Measurements from ENCODE around the gene TSPAN10.
A peak's percentile ranks its signal among the peaks of the same experiment; 100 is the strongest.
"Not testable (repeated sequence)": the region's sequence is repeated elsewhere in the genome, so short reads cannot be mapped to it uniquely, and the experiment has no call there.

The TSPAN10 gene

GRCh38 chr17:81665205-81666091 lies 28.5 kb downstream of the TSPAN10 start:
- DNase-seq = no peak

DNA sequence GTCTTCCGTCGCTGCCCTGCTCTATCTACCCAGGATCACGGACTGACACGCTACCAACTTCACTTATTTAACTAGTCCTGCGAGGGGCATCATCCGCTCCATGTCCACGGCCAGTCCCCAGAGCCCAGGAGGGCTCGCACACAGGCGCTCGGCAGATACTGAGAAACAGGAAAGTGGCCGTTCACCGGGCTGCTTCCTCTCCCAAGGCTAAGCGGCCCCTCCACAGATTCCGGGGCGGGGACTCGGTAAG lies 29.0 kb downstream of the TSPAN10 start:
- DNase-seq = no peak

GRCh38 chr17:81666342-81667191 lies 29.6 kb downstream of the TSPAN10 start, which contains the start of the genes CCDC137 and OXLD1:
CCDC137 (plus strand) TSS chr17:81666737; CDS start chr17:81666767, 30 bp downstream.
OXLD1 (minus strand) TSS chr17:81666605; CDS start chr17:81666577, 28 bp downstream.
- peak; percentile 90 for DNase-seq

DNA sequence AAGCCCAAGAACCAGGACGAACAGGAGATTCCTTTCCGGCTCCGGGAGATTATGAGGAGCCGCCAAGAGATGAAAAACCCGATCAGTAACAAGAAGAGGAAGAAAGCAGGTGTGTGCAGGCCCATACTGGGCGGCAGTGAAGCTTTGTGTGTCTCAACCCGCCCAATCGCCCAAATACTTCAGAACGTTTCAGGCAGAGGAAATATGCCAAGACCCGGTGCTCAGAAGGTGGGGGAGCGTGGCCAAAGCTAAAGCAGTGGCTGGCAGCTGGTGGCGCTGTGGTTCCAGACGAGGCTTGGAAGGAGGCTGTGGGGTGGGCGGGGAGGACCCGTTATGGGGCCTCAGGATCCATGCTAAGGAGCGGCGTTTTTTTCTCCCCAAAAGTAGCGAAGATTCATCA lies 30.8 kb downstream of the TSPAN10 start:
- DNase-seq = no peak

DNA sequence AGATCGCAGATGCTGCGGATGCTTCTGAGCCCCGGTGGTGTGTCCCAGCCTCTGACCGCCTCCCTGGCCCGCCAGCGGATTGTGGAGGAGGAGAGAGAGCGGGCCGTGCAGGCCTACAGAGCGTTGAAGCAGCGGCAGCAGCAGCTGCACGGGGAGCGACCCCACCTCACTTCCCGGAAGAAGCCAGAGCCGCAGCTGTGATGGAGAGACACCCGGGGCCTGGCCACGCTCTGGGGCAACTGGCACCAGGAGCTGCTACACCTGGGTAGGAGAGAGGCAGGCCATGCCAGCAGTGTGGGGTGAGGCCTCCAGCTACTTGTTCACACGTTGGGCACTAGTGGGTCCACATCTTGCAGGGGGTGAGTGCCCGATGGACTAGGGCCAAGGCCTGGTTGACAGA lies 35.5 kb downstream of the TSPAN10 start:
- DNase-seq = no peak

DNA sequence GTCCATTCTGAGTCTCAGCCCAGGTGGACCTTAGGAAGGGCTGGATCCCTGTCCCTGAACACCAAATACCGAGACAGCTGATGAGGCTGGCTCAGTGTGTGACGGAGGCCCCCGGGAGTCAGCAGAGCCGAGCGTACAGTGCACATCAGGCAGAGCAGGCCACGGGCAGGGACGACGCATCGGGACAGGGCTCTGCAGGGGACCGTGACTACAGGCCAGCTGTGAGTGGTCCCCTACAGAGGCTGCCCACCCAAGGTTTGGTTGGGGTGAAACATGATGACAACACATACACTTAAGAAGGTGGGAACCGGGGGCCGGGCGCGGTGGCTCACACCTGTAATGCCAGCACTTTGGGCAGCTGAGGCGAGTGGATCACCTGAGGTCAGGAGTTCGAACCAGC lies 36.0 kb downstream of the TSPAN10 start:
- DNase-seq = no peak

DNA sequence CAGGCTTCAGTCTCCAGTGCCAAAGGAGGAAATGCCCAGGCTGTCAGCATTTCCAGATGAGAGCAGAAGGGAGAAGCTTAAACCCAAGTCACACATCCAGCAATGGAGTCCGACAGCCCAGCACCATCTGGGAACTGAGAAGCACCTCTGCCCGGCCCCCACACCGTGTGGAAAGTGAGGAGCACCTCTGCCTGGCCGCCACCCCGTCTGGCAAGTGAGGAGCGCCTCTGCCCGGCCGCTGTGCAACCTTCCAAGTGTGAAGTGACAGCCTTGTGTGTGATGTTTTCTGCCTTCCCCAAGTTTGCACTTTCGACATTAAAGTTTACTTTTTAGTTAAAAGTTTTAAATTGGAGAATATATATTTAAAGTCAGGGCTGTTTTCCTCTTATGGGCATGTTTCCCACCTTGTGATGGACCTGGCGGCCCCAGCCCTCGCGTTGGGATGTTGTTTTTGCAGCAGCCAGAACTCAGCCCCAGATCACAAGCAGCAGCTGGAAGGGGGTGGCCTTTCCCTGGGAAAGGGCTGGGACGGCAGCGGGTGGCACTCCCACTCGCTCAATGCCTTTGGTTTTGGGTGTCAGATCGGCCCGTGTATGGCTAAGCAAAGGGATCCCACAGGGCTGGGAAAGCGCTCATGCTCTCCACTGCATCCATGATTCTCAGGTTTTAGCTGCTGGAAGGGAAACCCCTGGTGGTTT lies 36.7 kb downstream of the TSPAN10 start:
- no peak for DNase-seq

DNA sequence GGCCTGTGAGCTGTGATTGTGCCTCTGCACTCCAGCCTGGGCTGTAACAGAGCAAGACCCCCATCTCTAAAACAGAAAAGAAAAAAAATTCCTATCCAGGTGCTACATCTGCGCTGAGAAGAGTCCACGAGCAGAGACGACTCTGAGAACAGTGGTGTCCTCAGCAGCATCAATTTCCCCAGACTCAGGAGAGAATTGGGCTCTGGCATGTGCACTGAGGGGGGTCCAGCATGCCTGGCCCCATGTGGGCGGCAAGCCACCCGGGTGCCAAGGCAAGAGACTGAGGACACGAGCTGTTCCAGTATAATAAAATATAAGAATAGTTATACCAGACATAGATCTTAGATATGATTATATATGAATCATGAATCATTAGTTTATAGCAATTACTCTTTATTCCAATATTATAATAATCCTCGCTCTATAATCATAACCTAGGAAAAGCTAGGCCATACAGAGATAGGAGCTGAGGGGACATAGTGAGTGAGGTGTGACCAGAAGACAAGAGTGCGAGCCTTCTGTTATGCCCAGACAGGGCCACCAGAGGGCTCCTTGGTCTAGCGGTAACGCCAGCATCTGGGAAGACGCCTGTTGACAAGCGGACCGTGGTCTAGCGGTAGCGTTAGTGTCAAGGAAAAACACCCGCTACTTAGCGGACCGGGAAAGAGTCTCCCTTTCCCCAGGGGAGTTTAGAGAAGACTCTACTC lies 38.7 kb downstream of the TSPAN10 start:
- DNase-seq = not testable (repeated sequence)

- no peak for DNase-seq
Measured at GRCh38 chr17:81676906-81677305, 39.9 kb downstream of the TSPAN10 start.

DNA sequence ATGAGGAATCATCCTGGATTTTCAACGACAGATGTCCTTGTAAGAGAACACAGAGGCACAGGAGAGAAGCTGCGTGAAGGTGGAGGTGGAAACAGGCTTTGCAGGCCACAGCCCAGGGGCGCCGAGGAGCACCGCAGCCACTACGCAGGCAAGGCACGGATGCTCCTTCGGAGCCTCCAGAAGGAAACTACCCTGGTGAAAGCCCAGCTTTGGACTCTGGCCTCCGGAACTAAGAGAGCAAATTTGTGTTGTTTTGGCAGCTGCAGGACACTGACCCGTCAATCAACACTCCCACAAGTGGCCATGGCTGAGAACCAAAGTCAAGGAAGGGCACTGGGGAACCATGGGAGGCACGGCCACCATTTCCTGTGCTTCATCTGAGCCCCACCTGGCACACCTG lies 43.2 kb downstream of the TSPAN10 start:
- DNase-seq = no peak

GRCh38 chr17:81681672-81682071 lies 44.7 kb downstream of the TSPAN10 start:
- DNase-seq = peak; percentile 64

DNA sequence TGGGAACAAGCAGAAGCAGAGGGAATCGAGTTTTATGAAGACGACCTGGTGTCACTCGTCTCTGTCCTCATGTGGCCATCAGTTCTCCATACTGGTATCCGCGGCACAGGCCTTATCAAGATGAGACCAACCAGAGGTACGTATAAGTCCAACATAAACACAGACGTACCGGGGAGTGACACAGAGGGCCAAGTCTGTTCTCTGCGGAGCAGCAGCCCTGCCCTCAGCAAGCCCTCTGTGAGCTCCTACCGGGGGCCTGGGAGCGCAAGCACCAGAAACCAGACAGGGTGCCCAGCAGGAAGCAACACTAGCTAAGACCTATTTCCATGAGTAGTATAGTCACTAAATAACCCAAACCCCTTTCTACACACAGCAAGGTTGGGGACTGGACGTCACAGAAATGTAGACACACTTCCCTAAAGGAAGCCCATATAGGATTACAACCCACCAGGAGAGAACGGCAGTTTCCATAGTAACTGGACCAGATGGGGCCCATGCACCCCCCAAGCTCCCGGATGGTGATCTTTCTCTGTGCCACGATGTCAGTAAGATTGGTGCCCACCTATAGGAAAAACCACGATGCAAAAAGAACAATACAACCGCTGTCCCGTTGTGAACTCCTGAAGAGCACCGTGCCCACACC lies 45.7 kb downstream of the TSPAN10 start:
- DNase-seq = no peak

DNA sequence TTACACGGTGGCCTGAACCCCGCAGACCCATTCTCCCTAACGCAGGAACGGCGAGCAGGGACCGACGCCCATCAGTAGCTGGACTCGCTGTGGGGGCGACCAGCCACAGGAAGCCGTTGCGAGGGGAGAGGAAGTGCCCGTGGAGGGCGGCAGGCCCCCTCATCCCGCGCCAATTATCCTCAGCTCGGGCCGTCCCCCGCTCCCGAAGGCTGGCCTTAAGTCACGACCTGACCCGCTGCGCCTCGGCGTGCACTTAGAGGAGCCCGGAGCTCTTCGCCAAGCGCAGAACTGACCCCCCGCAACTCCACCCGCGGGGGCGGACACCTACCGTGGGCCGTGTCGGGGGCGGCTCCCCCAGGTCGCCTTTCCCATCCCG lies 46.2 kb downstream of the TSPAN10 start:
- no peak for DNase-seq

DNA sequence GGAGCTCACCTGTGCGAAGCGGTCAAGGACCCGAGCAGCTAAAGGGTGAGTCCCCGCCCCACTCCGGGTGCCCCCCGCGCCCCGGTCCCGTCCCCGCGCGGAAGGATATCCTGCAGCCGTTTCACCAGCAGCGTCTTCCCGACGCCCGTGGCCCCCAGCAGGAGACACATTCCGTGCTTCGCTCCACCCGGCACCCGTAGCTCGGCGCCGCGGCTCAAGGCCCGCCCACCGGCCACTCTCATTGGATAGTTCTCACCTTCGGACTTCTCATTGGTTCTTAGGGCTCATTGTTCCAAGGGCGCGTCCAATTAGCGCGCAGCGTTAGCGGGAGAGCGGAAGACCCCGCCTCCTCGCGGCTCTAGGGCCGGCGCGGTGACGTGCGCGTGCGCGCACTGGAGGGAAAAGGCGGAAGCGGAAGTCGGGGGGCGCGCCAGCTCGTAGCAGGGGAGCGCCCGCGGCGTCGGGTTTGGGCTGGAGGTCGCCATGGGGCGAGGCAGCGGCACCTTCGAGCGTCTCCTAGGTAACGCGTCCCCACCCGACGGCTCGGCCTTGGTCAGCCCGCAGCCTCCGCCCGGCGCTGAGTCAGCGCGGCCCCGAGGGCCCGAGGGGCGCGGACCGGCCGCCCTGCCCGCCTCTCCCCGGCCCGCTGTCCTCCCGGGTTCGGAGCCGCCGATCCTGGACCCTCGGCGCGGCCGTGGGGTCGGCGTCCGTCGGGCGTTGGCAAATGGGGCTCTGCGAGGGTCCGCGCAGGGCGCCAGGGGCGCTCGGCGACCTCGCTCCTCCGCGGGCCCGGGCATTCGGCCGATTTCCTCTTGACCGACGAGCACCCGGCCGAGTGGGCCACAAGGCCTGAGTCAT lies 46.8 kb downstream of the TSPAN10 start, which contains the start of the genes ARL16 and HGS:
TSS of gene ARL16 (minus strand) at position 214 of the 858 bp plus-strand sequence. CDS start at position 170, 44 bp downstream.
TSS of gene HGS (plus strand) at position 428 of the 858 bp plus-strand sequence. CDS start at position 484, 56 bp downstream.
- DNase-seq = peak; percentile 97

DNA sequence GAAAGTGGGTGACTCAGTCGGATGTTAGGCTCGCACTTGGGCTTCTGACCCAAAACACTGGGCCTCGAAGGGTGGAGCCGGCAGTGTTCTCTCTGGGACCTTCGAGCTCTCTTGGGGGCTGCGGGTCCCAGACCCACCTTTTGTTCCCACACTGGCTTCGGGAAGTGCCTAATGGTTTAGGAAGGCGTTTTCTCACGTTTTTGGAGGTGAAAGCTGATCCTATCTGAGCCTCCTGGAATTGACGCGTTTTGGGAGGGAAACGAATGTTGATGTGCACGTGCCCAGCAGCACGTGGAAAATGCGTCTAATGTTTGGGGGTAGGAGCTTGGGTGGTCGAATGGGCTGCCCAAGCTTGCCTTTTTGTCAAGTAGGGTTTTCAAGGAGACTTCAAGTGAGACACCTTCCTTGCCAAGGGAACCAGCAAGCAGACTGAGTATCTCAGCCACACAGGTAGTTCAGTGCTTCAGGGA lies 47.5 kb downstream of the TSPAN10 start:
- no peak for DNase-seq

GRCh38 chr17:81685108-81685507 lies 48.1 kb downstream of the TSPAN10 start:
- DNase-seq = no peak

DNA sequence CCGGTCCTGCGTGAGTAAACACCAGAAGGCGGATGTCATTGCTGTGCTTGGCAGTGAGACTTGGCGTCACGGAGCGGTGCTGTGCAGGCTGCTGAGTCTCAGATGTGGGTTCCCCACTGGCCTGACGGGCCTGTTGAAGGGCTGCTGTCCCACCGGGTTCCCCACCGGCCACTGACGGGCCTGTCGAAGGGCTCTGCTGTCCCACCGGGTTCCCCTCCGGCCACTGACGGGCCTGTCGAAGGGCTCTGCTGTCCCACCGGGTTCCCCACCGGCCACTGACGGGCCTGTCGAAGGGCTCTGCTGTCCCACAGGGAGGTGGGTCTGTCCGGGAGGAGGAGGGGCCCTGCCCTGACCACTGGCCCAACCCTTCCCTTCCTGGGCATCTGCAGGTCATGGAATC lies 49.6 kb downstream of the TSPAN10 start:
- DNase-seq = no peak

DNA sequence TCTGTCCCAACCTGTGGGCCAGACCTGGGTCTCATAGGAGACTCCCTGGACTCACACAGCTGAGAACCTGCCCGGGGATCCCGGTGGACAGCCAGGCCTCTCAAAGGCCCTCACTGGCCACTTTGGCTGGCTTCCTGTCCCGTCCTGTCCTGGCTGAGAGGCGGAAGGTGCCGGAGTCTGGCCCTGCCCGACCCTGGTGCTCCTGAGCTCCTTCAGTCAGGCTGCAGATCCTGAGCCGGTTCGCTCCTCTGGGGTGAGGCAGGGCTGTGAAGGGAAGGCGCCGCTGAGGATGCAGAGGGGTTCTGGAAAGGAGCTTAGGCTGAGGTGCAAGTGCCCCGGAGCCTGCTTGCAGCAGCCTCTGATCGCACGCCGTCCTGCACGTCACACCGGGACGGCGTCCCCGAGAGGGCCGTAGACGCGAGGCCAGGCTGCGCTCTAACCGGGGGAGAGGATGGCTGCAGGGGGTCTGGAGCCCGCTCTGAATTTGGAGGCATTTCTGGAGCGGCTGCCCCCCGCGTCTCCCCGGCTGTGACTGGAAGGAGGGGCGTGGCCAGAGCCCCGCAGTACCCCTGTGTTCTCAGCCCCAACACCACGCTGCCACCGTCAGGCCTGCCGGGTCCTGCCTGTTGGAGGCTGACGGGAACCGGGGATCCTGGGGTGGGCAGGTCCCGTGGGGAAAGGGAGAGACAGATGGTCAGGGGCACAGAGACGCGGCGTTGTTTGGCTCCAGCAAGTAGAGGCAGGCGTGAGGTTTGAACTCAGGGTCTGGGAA lies 51.0 kb downstream of the TSPAN10 start:
- no peak for DNase-seq

- DNase-seq = no peak
Measured at GRCh38 chr17:81688616-81689015, 51.6 kb downstream of the TSPAN10 start.

GRCh38 chr17:81690066-81690465 lies 53.1 kb downstream of the TSPAN10 start:
- DNase-seq = no peak

Measured in NCI-H2107 (cell line).